ENCODE measurements around the gene IGHMBP2.

IGHMBP2 gene

DNA sequence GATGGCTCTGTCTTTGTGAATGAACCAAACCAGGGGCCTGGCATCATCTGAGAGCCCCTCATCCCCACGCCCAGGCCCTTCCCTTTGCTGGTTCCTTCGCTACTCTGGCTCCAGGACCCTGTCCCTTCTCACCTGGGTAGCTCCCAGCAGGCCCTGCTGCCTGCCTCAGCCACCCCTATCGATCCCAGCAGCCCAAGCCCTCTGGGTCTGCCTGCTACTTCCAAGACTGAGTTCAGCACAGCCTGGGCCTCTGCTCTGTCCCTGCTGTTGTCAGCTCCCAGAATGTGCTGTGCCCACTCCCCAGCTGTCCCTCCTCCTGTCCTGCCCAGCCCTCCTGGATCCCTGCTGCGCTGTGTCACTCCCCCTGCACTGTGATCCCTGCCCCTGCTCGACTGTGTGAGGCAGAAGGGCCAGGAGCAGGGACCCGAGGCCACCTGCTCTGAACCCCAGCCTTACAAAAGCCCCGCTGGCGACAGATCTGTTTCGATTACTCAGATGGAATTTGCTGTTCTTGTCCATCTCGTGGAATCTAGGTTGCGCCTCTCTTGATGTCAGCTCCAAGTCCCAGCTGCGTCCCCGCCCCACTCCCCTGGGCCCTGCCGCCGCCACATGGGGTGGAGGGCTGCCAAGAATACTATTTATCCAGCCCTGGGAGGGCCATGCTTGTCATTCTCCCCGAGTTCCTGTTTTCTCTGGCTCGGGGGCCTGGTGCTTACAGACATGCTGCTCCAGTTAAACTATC, 13.0 kb upstream of the IGHMBP2 start:
- no peak for DNase-seq

DNA sequence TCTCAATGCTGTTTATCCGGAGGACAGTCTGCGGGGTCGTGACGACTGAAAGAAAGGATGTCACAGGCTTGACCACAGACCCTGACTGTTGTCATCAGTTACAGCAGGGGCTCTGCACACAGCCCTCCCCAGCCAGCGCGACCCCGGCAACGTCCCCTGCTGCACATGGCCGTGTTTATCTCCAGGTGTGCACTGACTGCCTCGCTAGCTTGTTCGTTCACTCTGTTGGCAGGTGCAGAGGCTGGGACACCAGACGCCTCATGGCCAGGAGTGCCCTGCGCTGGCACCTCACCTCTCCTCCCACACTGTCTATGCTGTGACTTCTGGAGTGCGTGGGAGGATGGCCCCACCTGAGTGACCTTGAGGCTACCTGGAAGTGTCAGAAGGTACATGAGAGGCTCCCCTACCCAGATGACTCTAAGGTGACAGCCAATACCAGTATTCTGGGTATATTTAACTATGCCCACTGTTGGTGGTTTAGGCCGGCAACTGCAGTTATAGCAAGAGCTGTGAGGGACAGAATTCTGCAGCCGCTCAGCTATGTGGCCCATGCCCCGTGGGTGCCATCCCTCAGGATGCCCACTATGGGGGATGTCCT, 12.2 kb upstream of the IGHMBP2 start:
- DNase-seq = no peak

GRCh38 chr11:68892576-68892975, 11.1 kb upstream of the IGHMBP2 start:
- DNase-seq = no peak

DNA sequence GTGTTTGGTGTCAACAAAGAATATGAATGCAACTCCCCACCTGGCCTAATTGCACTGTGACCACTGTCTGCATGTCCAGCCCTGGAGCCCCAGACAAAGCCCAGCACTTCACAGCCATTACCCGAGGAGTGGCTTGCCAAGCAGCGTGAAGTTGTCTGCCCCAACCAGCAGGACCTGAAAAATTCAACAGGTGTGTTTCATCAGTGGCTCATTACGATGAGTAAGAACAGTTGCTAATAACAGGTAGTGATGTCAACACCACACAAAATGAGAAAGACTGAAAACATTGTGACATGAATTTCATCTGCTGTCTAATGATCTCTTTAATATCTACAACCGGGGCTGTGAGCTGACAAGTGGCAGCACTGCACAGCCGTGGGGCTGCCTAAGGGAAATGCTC, 10.4 kb upstream of the IGHMBP2 start:
- DNase-seq = no peak

- DNase-seq = no peak
These were observed 7.3 kb upstream of the IGHMBP2 start for GRCh38 chr11:68896171-68896959.

DNA sequence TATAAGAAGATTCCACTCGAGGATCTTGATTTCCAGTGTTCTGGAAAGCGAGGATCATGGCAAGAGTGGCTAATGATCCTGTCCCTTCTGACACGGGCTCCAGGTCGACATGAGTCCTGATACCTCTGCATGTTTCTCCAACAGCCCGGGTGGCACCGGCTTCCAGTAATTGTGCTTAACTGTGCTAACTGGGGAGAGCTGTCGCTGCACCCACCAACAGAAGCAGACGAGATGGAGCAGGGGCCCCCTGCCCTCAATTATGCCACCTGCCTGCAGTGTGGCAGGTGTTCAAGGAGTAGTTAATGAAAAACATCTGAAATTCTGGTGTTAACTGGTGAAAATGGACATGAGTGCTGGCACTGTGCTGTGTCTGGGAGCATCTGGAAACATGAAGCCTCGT, 6.2 kb upstream of the IGHMBP2 start:
- DNase-seq = no peak

DNA sequence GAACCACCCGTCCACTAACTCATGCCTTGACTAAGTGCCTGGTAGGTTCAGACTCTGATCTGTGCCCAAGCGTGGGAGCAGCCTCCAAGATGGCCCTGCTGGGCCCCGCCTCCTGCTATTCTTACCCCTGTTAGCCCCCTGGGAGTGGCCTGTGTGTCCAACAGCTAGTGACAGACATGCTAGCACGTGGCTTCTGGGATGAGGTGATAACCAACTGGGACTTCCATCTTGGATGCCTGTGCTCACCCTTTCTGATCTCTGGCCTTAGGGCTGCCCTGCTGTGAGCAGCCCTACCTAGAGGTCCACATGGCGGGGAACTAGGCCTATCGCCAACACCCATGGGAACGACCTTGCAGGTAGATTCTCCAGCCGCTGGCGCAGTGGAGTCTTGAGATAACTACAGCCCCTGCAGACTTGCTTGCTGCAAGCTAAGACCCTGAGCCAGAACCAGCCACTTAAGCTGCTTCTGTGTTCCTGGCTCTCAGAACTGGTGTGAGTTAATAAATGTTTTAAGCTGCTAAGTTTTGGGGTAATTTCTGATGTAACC, 2.8 kb upstream of the IGHMBP2 start:
- no peak for DNase-seq

- DNase-seq = no peak
These were observed 657 bp downstream of the IGHMBP2 start for GRCh38 chr11:68904248-68904847.

- DNase-seq = no peak
These were observed 2.0 kb downstream of the IGHMBP2 start for GRCh38 chr11:68905421-68906360.

DNA sequence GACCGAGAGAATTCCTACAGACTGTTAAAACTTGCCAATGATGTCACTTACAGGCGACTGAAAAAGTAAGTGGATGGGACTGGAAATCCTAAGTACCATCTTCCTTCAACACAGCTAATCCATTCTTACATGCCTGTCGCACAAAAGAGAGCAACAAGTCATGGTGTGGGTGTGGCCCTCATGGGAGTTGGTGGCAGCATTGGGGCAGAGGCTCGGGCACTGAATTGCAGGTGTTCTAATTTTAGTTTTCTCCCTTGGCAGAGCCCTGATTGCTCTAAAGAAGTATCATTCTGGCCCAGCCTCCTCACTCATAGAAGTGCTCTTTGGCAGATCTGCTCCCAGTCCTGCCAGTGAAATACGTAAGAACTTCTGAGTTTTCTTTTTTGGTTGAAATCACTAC, 4.6 kb downstream of the IGHMBP2 start:
- DNase-seq = no peak

DNA sequence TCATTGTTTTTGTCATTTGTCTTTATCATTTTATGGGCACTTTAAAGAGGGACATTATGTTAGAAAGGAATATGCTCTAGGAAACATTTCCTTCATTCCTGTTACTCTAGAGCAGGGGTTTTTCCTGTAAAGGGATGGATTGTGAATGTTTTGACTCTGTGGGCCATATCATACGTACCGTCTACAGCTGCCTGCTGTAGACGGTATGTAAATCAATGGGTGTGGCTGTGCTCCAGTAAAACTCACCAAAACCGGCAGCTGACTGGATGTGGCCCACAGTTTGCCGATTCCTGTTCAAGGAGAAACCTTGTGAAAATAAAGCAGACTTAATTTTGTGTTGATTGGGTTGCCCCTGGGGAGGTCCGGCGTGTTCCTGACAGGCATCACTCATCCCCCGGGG, 7.3 kb downstream of the IGHMBP2 start:
- no peak for DNase-seq

GRCh38 chr11:68911731-68912130, 8.0 kb downstream of the IGHMBP2 start:
- DNase-seq = no peak

- no peak for DNase-seq
These were observed 8.6 kb downstream of the IGHMBP2 start for GRCh38 chr11:68912254-68912653.

GRCh38 chr11:68913188-68913587, 9.5 kb downstream of the IGHMBP2 start:
- DNase-seq = no peak

DNA sequence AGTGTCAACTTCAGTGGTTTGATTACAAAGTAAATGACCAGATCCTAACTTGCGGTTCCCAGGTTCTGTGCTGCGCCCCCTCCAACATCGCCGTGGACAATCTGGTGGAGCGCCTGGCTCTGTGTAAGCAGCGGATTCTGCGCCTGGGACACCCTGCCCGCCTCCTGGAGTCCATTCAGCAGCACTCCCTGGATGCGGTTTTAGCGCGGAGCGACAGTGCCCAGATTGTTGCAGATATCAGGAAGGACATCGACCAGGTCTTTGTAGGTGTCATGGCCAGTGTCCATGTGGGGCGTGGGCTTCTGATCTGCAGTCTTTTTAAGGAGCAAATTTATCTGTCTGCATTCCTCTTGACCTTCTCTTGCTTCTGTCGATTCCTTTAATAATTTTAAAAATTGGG, 11.1 kb downstream of the IGHMBP2 start:
- DNase-seq = no peak

DNA sequence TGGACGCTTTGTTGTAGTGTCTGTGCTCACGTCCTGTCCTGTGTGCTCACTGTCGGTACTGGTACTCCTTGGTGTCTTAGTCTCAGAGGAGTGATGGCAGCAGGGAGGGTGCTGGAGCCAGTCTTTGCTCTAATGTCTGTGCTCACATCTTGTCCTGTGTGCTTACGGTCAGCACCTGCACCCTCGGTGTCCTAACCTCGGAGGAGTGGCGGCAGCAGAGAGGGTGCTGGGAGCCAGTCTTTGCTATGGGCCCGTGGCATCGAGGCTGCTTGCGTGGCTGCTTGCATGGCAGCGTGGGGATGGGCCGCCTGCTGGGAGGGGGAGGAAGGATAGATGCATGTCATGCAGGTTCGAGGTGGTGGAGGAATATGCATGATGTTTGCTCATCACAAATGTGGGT, 12.7 kb downstream of the IGHMBP2 start:
- no peak for DNase-seq

DNA sequence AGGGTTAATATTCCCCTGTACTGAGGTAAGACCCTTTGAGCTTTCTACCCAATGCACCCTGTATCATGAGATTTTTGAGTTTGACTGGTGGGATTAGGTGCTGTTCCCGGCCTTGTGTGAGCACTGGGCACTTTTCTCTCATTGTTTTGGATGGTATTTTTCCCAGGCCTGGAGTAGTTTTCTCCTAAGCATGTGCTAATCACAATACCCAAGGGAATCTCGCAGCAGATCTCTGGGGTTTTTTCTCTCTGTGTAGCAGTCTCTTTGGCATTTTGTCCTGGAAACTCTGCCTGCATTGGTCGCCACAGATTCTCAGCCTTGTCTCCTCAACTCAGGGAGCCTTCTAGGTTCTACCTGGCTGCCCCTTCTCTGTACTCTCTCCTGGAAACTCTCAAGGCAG, 19.9 kb downstream of the IGHMBP2 start:
- DNase-seq = no peak

GRCh38 chr11:68924073-68924925, 20.6 kb downstream of the IGHMBP2 start:
- no peak for DNase-seq

DNA sequence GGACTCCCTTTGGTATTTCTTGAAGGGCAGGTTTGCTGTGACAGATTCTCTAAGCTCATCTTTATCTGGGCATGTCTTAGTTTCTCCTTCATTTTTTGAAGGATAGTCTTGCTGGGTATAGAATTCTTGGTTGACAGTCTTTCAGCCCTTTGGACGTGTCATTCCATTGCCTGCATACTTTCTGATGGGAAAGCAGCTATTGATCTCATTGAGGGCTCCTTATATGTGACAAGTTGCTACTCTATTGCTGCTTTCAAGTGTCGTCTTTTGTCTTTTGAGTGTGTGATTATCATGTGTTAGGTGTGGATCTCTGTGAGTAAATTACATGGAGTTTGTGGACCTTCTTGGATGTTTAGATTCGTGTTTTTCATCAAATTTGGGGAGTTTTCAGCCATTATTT, 21.9 kb downstream of the IGHMBP2 start:
- no peak for DNase-seq

GRCh38 chr11:68927280-68928135, 23.8 kb downstream of the IGHMBP2 start:
- no peak for DNase-seq

All from NCI-H2227 treated with DMSO at 0.1 percent for 48 hours (cell line).